GM19455 (cell line): ENCODE data around the gene SDK2.
"Not testable (repeated sequence)": the region's sequence is repeated elsewhere in the genome, so short reads cannot be mapped to it uniquely, and the experiment has no call there.

Source experiments
- ATAC-seq: cut with Tn5 transposase; IDR thresholded peaks from one replicate; pipeline ENCODE4 v1.9.1; 2021; ENCODE audit not compliant: unreplicated experiment

SDK2 gene

GRCh38 chr17:73335591-73336407 lies 308.4 kb downstream of the SDK2 start:
- ATAC-seq = no peak

DNA sequence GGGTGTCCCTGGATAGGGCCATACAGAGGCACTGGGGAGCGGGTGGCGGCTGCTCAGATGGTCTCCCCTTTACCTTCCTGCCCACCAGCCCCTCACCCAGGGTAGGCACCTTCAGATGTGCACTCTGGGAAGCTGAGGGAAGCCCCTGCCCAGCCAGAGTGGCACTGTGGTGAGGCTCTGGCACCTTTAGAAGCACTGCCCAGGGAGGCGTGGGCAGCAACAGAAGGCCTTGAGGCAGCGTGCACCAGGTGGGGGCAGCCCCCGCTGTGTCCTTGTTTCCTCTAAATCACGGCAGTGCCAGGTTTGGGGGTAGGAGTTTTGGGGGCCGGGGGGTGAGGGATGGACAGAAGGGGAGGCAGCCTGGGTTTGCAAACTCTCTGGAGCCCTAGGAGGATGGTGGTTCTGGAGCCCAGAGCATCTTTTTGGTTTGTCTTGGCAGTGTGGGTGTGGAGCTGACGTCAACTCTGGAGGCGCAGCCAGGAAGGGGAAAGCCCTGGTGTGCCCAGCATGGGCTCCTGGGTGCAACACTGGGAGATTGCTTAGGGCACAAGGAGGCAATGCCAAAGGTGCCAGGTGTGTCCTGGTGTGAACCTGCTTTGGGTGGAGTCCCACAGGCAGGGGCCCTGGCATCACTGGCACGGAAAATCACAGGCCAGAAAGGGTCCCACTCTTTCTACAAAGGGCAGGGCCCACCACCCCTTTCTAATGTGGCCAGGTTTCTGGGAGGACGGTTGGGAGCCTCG lies 309.3 kb downstream of the SDK2 start:
- ATAC-seq = no peak

- ATAC-seq = not testable (repeated sequence)
Measured at GRCh38 chr17:73333445-73333844, 310.8 kb downstream of the SDK2 start.

GRCh38 chr17:73331060-73331459 lies 313.2 kb downstream of the SDK2 start:
- no peak for ATAC-seq

DNA sequence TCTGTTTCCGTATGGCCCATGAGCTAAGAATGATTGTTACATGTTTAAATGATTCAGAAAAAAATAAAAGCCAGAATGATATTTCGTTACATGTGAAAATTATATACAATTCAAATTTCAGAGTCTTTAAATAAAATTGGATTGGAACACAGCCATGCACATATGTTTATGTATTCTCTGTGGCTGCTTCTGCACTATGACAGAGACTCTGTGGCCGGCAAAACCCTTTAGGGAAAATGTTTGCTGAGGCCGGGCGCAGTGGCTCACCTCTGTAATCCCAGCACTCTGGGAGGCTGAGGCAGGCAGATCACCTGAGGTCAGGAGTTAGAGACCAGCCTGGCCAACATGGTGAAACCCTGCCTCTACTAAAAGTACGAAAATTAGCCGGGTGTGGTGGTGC lies 316.6 kb downstream of the SDK2 start:
- ATAC-seq = no peak

DNA sequence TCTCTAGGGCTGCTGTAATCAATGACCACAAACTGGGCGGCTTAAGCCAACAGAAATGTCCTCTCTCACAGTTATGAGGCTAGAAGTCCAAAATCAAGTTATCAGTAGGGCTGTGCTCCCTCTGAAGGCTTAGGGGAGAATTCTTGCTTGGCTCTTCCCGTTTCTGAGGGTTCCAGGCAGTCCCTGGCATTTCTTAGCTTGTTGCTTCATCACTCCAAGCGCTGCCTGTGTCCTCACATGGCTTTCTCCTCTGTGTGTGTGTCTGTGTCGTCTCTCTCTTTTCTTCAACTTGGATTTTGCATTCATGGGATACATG lies 318.8 kb downstream of the SDK2 start:
- ATAC-seq = no peak

DNA sequence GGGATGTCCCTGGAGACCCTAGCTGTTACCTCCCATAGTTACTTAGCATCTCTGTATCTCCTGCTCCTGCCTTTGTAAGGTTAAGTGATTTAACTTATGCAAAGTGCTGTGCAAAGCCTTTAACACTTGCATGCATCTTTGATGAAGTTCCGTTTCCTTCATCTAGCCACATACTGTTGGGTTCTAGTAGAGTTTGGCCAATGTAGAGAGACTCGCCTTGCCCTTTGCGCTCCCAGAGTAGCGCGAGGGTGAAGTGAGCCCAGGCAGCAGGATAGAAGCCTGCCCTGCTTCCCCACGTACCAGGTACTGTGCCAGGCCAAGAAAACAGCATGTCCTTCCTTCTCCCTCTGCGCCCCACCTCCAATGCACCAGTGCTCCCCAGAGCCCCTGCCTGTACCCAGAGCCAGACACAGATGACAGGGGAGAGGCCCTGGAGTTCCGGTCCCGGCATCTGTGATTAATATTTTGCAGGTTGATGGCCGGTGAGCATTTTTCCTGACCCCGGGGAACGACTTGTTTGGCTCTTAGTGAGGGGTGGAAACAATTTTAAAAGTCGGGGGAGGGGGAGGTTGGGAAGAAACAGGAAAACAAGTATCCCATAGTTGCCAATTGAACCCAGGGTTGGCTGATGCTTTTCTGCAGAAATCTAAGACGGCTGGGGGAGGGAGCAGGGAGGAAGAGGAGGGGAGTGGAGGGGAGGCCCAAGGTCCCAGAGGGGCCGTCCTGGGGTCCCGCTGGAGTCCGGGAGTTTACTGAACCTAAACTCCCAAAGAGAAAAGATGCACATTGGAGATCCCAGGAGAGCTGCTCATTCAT lies 319.3 kb downstream of the SDK2 start:
- ATAC-seq = no peak

DNA sequence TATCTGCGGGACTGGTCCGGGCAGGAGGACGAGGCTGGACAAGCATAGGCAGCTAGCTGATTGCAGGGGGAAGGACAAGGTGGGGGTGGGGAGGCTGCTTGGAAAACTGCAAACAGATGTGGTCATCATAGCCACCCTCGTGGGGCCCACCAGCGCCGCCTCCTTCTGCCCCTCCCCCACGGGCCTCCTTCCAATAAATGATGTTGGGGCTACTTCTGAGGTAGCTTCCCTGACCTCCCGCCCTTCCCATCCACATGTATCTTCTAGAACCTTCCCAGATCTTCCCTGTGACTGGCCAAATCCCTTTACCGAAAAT lies 320.1 kb downstream of the SDK2 start:
- ATAC-seq = no peak

- no peak for ATAC-seq
Measured at GRCh38 chr17:73323409-73324159, 320.7 kb downstream of the SDK2 start.

DNA sequence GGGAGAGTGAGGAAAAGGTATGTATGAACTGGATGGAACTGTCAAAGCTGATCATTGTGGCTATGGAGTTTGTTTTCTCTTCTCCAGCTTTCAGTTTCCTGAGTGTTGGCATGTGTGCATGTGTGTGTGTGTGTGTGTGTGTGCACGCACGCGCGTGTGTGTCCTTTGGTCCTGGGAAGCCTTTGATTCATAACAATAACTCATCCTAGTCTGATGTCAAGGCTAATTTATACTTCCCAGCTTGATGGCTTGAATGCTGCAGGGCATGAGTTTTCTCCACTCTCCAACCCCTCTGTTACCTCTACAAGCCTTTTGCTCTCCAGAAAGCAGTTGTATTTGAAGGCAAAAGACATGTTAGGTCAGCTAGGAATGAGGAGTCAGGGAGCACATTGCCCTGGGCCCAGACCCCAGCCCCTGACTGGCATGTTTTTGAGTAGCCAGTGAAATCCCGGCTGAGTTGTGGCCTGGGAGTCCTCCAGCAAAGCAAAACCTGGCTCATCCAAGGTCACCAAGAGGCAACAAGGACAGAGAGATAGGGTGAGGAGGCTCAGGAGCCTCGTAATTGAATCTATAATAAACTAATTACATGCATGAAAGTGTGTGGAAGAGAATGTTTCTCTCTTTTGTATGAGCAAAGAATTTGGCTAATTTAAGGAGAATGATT lies 323.5 kb downstream of the SDK2 start:
- ATAC-seq = no peak

DNA sequence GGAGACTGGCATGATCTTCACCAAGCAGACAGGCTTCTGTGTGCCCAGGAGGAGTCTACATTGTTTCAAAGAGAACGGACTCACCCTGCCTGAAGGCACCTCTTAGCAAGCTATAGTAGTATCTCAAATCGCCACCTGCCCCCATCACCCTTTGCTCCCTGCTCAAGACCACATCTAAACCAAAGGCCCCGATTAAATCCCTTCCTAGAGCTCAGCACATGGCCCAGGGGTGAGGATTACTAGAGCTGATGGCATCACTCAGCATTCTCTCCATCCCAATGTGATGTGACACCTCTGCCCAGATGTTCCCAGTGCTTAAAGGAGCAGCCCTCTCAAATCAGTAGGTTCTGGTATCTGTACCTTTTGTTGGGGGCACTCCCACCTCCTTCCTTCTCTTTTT lies 324.5 kb downstream of the SDK2 start:
- ATAC-seq = no peak

- no peak for ATAC-seq
Measured at GRCh38 chr17:73318836-73319235, 325.4 kb downstream of the SDK2 start.

DNA sequence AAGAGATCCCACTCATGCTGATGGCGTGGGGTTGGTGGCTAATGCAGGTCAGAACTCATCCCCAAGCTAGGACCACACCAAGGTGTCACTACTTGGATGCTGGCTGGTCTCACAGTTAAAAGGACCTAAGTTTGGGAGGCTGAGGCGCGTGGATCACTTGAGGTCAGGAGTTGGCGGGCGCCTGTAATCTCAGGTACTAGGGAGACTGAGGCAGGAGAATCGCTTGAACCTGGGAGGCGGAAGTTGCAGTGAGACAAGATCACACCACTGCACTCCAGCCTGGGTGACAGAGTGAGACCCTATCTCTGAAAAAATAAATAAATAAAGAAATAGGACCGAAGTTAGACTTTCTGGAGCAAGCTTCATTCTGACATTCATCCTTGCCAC lies 325.8 kb downstream of the SDK2 start:
- no peak for ATAC-seq

DNA sequence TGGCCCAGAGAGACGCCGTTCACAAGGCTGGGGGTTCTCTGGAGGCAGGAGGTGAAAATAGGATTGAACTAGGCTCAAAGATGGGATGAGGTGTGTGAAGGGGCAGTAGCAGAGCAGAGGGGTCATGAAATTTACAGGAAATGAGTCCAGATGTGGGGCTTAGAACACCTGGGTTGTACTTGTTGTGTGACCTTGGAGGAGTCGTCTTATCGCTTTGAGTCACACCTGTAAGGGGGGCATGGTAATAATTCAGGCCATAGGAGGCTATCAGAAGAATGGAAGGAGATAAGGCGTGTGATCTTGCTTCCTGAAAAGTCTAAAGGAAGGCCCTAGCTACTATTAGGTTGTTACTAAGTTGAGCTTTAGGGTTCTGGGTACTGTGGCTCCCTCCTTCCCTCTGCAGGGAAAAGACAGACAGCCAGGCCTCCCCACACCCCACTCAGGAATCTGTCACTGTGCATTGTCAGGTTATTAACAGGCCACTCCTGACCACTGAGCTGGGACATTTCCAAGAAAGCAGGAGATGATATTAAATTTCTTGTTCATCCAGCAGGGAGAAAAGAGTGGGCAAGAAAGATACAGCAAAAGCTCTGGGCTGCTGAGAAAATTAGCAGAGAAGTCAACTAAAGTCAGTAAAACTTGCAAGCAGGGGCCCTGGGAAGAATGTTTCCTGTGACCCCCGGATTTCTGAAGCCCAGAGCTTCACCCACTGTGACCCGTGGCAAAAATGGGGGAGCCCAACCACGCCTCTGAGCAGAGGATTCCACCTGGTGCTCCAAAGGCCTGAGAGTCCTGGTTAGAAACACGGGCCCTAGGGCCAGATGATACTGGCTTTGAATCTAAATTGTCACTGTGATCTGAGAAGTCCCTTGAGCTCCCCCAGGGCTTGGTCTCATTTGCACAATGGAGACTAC lies 326.5 kb downstream of the SDK2 start:
- no peak for ATAC-seq

- ATAC-seq = no peak
Measured at GRCh38 chr17:73316919-73317505, 327.2 kb downstream of the SDK2 start.

- ATAC-seq = no peak
Measured at GRCh38 chr17:73315471-73315870, 328.8 kb downstream of the SDK2 start.

DNA sequence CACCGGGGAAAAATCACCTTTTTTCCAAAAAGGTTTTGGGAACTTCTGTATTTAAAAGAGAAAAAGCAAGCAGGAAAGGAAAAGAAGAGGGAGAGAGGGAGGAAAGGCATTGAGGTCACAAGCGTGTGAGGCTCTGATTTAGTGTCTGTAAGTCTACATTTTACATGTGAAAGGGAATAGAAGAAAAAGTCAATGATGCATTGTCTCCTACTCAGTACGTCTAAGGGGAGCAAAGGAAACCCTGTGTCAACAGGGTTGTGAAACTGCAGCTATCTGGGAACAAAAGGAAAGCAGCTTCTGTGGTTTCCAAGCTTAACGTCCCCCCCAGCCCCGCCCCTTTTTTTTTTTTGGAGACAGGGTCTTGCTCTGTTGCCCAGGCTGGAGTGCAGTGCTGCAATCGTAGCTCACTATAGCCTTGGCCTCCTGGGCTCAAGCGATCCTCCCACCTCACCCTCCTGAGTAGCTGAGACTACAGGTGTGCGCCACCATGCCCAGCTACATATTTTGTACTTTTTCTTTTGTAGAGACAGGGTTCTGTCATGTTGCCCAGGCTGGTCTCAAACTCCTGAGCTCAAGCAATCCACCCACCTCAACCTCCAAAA lies 330.6 kb downstream of the SDK2 start:
- ATAC-seq = no peak

- ATAC-seq = not testable (repeated sequence)
Measured at GRCh38 chr17:73312887-73313286, 331.4 kb downstream of the SDK2 start.
